GM12801 (cell line): ENCODE measurements around the gene RAB34.

Experiments used
- TF ChIP-seq, protein P1 (sequence below): IDR thresholded peaks from one replicate; pipeline ENCODE4 v1.5.1; 2011; ENCODE audit warnings: control low read depth; ENCODE audit not compliant: insufficient read length; ENCODE audit errors: extremely low read depth

RAB34 gene

DNA sequence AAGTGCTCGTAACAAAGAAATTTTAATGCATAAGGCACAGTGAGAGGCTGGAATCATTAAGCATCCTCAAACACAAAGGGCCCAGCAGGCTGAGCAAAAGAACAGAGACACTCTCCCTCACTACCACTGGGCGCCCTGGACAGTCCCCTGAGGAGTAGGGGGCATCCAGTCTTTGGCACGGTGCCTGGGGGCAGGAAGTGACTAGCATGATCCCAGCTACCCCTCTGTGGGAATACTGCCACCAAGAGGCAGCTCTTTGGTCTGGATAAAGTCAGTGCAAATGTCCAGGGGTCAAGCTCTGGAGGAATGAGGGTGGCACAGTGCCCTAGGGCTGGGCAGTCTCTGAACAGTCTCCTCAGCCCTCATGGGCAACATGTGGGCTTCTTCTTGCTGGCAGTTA, 3.4 kb downstream of the RAB34 start:
- TF ChIP-seq, protein P1, sequence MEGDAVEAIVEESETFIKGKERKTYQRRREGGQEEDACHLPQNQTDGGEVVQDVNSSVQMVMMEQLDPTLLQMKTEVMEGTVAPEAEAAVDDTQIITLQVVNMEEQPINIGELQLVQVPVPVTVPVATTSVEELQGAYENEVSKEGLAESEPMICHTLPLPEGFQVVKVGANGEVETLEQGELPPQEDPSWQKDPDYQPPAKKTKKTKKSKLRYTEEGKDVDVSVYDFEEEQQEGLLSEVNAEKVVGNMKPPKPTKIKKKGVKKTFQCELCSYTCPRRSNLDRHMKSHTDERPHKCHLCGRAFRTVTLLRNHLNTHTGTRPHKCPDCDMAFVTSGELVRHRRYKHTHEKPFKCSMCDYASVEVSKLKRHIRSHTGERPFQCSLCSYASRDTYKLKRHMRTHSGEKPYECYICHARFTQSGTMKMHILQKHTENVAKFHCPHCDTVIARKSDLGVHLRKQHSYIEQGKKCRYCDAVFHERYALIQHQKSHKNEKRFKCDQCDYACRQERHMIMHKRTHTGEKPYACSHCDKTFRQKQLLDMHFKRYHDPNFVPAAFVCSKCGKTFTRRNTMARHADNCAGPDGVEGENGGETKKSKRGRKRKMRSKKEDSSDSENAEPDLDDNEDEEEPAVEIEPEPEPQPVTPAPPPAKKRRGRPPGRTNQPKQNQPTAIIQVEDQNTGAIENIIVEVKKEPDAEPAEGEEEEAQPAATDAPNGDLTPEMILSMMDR: no peak

DNA sequence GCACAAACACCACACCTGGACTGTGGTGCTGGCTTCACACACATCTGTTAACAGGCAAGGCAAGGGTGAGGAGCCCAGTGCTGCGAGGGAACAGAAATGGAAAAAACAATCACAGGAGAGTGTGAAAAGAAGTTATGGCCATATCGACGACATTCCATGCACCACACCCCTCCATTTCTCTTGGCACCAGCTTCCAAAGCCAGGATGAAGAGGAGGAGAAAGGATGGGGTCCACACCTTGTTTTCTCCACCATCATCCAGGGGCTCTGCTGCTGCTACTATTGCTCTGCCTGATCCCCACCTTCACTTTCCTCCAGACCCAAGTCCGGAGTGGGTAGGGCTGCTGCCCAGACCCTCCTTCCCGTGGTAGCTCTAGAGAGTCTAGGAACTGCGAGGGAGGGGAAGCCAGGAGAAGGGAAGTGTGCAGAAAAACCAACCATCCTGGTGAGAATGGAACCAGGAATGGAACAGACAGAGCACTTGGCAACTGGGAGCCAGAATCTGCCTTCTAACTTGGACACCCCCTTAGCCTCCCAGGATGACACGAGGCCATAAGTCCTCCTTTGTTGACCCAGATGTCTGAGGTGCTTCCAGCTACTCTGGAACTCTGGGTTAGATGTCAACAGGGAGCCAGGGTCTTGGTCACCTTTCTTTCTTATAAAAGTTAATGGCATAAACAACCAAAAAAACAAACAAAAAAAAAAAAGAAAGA, 4.8 kb downstream of the RAB34 start:
- TF ChIP-seq, protein P1: no peak

DNA sequence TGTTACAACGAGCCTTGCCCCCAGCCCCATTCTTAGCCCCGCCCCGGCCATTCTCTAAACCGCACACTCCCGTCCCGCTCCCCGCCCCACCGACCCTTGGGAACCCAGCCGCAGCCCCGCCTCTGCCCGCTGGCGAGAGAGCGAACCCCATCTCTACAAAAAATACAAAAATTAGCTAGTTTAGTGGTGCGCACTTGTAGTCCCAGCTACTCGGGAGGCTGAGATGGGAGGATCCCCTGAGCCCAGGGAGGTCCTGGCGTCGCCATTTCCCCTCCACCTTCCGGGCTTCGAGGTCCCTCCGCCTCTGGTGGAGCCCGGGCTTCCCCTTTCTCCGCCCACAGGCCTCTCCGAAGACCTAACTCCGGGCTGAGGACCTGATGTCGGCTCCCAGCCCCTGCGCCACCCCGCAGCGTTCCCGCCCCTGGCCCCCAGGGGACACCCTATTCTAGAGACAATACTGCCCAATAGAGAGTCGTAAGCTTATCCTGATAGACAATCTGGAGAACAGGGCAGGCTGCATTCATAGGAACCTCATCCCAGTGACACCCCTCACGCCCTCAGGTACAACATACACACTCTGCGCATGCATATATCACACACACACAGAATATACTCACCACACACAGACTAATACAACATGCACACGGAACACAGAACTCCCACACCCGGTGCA, 5.5 kb downstream of the RAB34 start:
- TF ChIP-seq, protein P1: no peak

DNA sequence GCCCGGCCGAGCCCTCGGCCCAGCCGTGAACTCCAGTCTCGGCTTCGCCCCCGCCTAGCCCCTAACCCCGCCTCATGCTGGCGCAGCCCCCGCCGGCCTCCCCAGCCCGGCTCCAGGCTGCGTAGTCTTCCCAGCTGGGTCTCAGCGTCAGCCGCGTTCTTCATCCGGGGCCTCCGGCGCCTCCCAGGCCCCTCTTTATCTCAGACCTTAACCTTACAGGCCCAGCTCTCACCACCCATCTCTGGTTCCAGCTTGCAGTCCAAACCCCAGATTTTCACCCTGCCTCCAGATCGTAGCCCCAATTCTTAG, 6.0 kb downstream of the RAB34 start, which contains the start of gene PROCA1:
Gene PROCA1 (minus strand): TSS at position 166 of the 309 bp plus-strand sequence. CDS start 228 bp downstream, outside the sequence.
- TF ChIP-seq, protein P1: no peak

DNA sequence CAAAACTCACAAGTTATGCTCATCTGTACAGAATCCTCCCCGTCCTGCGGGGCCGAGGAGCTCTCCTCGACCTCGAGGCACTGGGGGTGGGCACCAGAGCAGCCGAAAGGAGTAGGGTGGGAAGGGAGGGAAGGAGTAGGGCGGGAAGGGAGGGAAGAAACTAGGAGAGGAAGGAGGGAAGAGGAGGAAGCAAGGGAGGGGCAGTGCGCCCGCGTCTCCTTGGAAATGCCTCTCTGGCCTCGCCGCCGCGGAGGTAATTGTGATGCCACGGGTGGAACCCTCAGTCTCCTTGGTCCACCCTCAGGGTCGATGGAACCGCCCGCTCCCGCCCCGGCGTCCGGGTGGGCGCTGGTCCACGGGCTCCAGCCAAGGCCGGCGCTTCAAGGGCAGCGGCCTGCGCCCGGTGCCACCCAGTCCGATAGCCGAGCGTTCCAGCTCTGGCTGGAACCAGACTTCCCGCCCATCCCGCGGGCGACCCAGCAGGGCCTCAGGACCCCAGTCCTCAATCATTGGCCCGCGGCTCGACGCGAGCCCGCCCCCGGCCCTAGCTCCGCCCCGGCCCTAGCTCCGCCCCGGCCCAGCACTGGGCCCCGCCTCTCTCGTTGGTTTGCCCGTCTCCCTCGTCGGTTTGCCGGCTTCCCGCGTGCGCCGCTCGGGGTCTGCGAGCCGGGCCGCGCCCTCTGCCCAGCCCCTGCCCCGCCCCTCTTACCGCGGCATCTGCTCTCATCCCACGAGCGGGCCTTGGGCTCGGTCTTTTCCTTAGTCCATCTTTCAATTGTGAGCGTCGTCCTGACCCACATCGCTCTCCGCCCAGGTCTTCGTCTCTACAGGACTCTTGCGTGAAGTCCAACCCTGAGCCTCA, 6.6 kb downstream of the RAB34 start:
- TF ChIP-seq, protein P1: no peak

DNA sequence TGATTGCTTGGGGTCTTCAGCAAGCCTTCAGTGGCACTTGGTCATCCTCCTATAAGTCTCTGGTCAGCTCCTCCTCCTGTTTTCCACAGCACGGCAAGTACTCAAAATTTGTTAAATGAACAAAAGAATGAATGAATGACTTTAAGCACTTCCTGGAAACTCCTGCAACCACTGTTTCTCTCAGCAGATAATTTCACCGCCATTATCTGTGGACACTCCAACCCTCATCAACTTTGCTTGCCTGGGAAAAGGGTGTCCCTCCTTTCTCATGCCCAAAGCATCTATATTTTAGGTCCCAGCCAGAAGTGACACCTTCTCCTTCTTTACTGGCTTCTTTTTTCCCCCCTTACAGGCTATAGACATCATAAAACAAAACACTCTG, 10.3 kb downstream of the RAB34 start:
- TF ChIP-seq, protein P1: no peak
